ENCODE data around the gene PODXL2. TPM values are rescaled to one million over a fixed set of nuclear protein-coding genes. Genes with fewer than 3 reads are reported as not detected.
"Not testable (repeated sequence)": the region's sequence is repeated elsewhere in the genome, so short reads cannot be mapped to it uniquely, and the experiment has no call there.

Gene PODXL2
- total RNA-seq, 4 donors from 2014 or later, result 1.5 to 13.5 TPM; not detected in 2

GRCh38 chr3:127680146-127680661, 51.2 kb downstream of the PODXL2 start:
- no peaks in the 10 kb centered on the region for H3K9me3 ChIP-seq
- H3K27ac ChIP-seq, result no peak overlapping the region
- H3K4me1 ChIP-seq, result no peaks in the 10 kb centered on the region
- intact Hi-C loops (cut with DNase I; ENCODE audit: low total_unique reads), result no loop called here
- DNase-seq, result peak; percentile 12 to 14
- H3K27me3 ChIP-seq, result no peaks in the 10 kb centered on the region
- TF ChIP-seq, protein P1, sequence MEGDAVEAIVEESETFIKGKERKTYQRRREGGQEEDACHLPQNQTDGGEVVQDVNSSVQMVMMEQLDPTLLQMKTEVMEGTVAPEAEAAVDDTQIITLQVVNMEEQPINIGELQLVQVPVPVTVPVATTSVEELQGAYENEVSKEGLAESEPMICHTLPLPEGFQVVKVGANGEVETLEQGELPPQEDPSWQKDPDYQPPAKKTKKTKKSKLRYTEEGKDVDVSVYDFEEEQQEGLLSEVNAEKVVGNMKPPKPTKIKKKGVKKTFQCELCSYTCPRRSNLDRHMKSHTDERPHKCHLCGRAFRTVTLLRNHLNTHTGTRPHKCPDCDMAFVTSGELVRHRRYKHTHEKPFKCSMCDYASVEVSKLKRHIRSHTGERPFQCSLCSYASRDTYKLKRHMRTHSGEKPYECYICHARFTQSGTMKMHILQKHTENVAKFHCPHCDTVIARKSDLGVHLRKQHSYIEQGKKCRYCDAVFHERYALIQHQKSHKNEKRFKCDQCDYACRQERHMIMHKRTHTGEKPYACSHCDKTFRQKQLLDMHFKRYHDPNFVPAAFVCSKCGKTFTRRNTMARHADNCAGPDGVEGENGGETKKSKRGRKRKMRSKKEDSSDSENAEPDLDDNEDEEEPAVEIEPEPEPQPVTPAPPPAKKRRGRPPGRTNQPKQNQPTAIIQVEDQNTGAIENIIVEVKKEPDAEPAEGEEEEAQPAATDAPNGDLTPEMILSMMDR (IDR thresholded peaks at IDR 0.05), result no peak
- no peak for TF ChIP-seq POLR2A (IDR thresholded peaks at IDR 0.05)
- H3K4me3 ChIP-seq, result no peak overlapping the region
- no peaks in the 10 kb centered on the region for H3K36me3 ChIP-seq

GRCh38 chr3:127680798-127681221, 51.8 kb downstream of the PODXL2 start:
- Histone ChIP-seq H3K27ac (no peak overlapping the region), H3K9me3 (no peaks in the 10 kb centered on the region), H3K4me3 (no peak overlapping the region), H3K27me3 (no peaks in the 10 kb centered on the region), H3K36me3 (no peaks in the 10 kb centered on the region), H3K4me1 (no peaks in the 10 kb centered on the region)
- DNase-seq, result peak; percentile 12 to 15
- intact Hi-C loops (cut with DNase I; ENCODE audit: low total_unique reads), result no loop called here
- TF ChIP-seq POLR2A (IDR thresholded peaks at IDR 0.05), result no peak
- TF ChIP-seq, protein P1 (IDR thresholded peaks at IDR 0.05), result no peak

GRCh38 chr3:127682175-127682554, 53.2 kb downstream of the PODXL2 start:
- H3K27ac ChIP-seq; intact Hi-C loops (cut with DNase I; ENCODE audit: low total_unique reads); H3K9me3 ChIP-seq; H3K27me3 ChIP-seq; H3K4me1 ChIP-seq; H3K4me3 ChIP-seq; H3K36me3 ChIP-seq: not testable (repeated sequence)
- DNase-seq, result peak in 1 of 2 donors; percentile 5

- Histone ChIP-seq H3K27me3 (no peaks in the 10 kb centered on the region), H3K4me3 (no peak overlapping the region), H3K9me3 (no peaks in the 10 kb centered on the region), H3K36me3 (no peaks in the 10 kb centered on the region), H3K4me1 (no peaks in the 10 kb centered on the region), H3K27ac (no peak overlapping the region)
- TF ChIP-seq, protein P1 (IDR thresholded peaks at IDR 0.05), result no peak
- TF ChIP-seq POLR2A (IDR thresholded peaks at IDR 0.05), result no peak
- DNase-seq, result peak; percentile 6 to 8
- intact Hi-C loops (cut with DNase I; ENCODE audit: low total_unique reads), result no loop called here
These were observed 53.6 kb downstream of the PODXL2 start for GRCh38 chr3:127682561-127682960.

DNA sequence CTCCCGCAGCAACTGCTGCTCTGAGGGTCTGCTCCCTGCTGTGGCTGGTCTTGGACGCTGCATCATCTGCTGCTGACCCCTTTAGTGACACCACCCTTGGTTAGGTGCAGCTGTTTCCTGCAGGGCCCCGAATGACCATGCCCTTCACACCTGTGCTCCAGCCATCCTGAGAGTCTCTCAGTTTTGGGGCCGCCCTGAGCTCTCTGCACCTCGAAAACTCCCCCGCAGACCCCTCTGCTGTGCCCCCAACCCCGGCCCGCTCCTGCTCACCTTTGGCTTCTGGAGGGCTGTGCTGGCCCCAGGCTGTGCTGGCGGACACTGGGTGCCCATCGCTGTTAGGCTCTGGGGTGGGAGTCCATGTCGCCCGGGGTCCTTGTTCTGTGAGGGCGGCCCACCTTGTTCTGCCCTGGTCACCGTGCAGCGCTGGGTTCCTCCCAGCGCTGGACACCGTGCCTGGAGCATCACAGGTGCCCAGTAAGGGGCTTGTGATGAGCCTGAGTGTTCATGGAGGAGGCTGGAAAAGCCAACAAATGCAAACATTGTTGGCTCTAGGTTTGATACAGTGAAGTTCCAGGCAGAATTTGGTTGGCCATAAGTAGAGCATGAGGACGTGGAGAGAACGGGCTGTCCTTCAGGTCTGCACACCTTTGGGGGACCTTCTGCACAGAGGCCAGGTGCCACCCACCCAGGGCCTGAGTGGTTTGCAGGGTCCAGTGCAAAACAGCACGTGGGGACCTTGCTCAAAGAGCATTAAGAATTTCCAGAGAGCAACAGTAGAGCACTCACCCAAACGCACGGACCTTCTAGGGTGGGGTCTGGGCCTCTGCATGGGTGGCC, 56.1 kb downstream of the PODXL2 start:
- Histone ChIP-seq H3K27me3 (no peaks in the 10 kb centered on the region), H3K4me1 (no peaks in the 10 kb centered on the region), H3K9me3 (no peaks in the 10 kb centered on the region), H3K4me3 (no peak overlapping the region), H3K36me3 (no peaks in the 10 kb centered on the region), H3K27ac (no peak overlapping the region)
- peak; percentile 10 to 11 for DNase-seq
- intact Hi-C loops (cut with DNase I; ENCODE audit: low total_unique reads), result no loop called here
- TF ChIP-seq POLR2A (IDR thresholded peaks at IDR 0.05), result no peak
- TF ChIP-seq, protein P1 (IDR thresholded peaks at IDR 0.05), result no peak

Data from uterus (tissue), 4 donors.